Effector CD4-positive, alpha-beta T cell (primary cell): ENCODE measurements around the gene HOXD1.

ENCODE experiments used
- DNase-seq: peaks from one replicate; pipeline ENCODE4 v3.0.0-alpha.2; 2020

The HOXD1 gene

DNA sequence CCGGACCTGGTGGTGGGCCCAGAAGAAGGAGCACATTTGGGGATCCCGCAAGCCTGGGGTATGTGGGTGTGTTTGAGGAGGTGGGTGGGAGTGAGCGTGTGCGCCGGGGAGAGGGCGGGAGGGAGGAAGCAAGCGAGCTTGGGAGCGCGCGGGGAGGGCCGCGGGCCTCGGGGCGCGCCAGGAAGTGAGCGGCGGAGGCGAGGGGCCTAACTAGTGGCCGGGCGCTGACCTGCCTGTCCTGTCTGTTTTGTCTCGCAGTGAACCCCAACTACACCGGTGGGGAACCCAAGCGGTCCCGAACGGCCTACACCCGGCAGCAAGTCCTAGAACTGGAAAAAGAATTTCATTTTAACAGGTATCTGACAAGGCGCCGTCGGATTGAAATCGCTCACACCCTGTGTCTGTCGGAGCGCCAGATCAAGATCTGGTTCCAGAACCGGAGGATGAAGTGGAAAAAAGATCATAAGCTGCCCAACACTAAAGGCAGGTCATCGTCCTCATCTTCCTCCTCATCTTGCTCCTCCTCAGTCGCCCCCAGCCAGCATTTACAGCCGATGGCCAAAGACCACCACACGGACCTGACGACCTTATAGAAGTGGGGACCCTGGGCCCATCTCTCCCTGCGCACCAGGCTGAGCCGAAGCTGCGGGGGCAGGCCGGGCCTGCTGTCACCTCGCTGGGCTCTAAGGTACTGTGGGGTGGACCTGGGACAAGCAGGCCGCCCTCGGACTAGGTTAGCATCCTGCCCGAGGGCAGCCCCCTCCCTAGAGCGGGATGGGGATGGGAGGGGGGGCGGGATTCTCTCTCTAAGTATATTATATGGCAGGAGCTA, 35.9 kb upstream of the HOXD1 start:
- DNase-seq: no peak

DNA sequence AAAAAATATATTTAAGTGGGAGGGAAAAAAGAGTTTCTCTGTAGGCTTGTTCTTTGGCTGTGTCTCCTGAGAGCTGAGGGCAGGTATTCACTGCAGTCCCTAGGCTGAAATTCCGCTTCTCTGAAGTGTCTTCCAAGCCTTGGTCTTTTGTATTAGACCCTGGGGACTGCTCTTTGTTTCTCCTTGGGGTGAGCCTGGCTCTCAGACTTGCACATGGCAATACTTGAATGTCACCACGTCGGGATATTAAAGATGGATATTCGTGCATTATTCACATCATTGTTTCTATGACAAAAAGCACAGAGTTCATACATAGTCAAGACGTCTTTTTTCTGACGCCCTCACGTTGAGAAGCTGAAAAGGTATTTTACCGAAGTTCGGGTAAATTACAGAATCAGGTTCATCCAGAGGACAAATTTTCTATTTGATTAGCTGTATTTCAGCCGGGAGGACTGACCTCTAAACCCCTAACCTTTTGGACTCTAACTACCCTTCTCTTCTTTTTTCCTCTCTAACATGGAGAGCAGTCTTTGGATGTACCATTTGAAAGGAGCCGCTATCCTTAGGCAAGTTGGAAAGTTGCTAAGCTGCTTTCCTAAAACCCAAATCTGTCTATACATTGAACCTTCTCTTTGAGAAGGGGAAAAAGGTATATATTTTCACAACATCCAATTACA, 33.8 kb upstream of the HOXD1 start:
- no peak for DNase-seq

DNA sequence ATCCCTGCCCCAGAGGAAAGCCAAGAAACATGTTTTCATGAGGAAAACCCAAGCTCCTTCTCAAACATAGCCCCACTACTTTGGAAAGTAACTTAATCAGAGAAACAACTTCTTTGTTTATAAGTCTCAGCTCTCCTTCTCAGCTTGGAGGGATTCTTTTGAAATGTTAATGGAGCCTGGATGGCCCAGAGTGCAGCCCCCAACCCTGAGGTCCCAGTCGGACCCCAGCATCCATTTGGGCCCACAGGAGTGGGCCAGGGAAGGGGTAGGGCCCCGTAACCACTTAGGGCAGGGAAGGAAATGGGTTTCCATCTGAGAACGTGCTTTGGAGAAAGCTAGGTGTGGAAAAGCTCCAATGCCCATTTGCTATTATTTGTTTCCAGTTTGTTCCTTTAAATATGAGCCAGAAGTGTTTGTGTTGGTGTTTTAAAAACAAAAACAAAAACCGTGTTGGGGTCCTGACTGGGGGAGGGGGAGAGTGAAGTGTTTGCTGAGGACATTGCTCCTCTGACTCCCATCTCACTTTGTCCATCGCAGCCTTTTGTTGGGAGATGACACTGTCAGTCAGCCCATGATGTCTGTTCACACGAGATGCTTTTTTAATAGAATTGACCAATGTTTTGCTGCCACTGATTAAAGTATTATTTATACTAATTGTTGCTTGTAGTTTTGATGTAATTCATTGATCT, 33.0 kb upstream of the HOXD1 start:
- DNase-seq: no peak

DNA sequence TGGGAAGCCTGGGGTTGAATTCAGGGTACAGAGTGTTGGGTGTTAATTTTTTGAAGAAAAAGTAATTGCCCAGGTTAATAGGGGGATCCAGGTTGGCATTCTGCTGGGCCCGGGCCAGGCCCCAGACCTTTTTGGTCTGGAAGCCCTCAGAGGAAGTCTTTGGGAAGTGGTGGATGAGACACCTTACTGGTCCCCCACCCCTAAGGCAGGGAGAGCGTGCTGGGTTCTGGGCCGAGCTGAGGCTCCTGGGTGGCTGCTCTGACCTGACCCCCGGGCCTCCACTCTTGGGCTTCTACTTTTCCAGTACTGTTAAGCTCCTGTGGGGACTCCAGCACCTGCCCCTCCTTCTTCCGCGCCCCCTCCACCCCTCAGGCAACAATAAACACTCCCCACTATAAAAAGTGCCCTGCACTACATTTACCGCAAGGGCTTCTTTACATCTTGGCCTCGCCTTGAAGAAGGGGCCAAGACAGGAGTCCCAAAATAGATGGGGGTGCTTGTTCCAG, 32.1 kb upstream of the HOXD1 start:
- DNase-seq: no peak

DNA sequence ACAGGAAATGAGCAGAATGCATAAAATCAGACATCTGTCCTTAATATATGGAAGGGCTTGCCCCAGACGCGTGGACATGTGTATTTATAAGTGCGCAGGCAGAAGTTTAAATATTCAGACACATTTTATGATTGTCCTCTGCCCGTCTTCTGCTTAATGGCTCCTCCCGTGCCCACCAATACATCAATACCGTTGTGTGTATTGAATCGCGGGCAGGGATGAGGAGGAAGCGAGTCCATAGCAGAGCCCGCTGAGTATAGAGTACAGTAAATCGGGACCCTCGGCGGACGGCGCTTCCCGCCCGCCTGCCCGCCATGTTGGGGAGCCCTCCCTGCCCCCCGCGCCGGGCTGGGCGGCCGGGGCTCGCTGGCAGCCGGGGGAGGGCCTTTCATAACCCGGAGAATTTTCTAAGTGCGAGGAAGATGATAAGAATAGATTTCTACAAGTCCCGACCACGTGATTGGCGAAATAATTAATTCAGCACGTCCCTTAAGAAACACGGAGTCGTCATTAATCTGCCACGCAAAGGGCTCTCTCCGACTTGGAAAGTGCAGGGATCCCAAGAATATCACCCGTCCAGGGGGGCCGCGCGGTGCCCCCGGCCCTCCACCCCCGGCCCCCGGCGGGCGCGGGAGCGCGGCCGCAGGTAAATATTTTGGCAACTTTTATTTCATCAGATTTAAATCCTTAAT, 31.5 kb upstream of the HOXD1 start, which contains the start of gene HOXD3:
Gene HOXD3, plus strand, starts transcription at position 501 of the 692 bp plus-strand sequence. CDS start 11,808 bp downstream, outside the sequence.
- DNase-seq: no peak

DNA sequence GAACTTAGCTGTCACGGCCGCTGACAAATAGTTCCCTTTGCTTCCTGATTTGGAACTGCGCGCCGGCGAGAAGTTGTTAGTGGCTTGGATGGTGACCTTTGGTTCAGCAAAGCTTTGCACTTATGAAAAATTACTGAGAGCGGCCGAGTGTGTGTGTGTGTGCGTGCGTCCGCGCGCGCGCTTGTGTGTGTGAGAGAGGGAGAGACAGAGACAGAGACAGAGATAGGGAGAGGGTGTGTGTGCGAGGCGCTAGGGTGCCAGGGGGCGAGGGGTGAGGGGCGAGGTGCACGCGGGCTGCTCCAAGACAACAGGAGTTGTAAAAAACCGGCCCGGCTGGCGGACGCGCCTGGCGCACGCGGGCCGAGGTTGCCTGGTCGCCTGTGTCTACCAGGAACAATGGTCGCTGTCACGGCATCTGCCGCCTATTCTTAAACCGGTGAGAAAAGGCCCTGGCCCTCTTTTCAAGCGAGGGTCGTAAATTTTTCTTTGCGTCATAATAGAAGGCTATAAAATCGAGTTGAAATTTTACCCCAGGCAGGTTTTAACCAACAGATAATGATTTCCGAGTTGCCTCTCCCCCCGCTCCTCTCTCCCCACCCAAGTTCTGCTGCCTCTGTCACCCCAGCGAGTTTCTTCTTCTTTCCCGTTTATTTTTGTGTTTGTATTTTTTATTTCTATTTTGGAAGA, 30.8 kb upstream of the HOXD1 start:
- no peak for DNase-seq

DNA sequence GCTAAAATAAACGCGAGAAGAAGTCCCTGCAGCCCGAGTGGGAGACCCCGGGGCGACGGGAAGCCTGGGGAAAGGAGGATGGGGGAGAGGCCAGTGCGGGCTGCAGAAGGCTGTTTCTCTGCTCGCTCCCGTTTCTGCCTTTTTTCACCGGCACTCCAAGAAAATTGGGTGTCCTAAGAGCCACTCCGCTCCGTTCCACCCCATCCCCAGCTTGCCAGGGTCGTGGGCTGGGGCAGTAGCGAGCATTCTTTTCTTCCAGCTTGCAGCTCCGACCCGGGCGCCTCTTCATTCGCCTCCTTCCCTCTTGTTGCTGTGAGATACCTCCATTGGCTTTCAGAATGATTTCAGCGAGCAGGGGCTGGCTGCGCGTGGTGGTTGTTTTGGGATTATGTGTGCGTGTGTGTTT, 30.3 kb upstream of the HOXD1 start:
- no peak for DNase-seq

DNA sequence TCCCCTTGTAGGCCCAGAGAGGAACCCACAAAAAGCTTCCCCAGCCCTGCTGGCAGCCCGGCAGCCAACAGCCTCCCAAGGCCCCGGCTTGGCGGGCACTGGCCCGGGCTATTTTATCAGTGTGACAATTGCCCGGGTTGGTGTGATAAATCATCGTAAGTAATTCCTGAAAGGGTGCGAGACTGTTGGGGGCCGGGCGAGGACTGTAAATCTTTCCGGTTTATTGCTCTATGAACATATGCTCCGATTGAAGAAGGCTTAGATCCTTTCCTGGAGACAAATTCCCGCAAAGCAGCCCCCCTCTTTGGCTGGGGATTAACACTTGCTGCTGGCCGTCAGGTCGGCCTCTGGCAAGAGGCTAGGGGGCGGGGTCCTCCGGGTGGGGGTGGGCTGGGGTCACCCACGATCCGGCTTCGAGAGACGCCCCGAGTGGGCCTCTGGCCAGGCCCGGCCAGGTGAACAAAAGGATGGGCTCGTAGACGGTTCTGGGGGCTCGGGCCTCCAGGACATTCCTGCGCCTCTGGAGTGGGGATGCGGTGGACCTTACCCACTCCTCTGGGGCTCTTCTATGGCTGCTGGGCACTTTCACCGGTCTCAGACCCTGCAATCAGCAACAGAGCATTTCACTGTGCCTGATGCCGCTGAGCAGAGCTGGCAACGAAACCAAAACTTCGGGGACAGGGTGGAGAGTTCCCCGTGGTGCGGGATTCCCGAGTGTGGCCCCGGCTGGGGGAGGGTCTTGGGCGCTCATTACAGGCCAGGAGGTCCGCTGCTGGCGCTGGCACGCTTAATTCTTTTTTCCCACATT, 29.4 kb upstream of the HOXD1 start:
- DNase-seq: no peak

DNA sequence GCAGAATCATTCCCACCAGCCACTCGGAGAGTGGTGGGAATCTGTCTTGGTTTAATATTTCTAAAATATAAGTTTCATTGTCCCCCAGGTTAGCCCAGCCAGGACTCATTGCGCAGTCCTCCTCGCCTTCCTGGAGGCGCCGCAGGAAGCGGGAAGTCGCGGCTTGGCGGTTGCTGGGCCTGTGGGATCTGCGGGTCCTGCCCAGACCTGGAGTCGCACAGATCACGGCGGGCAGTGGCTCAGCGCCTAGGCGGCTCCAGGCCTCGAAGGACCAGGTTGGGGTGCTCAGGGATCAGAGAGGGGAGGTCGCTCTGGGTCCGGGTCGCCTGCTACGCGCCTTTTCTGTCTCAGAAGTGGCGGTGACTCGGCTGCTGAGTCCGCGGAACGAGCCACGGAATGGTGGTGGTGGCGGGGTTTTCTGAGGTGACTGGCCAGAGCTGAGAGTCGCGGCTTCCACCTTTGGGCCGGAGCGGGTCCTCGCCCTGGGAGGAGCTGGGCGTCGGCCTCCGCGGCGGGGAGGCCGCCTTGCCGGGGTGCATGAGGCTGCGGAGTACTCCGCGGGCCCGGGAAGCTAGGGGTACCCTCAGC, 28.7 kb upstream of the HOXD1 start:
- no peak for DNase-seq

DNA sequence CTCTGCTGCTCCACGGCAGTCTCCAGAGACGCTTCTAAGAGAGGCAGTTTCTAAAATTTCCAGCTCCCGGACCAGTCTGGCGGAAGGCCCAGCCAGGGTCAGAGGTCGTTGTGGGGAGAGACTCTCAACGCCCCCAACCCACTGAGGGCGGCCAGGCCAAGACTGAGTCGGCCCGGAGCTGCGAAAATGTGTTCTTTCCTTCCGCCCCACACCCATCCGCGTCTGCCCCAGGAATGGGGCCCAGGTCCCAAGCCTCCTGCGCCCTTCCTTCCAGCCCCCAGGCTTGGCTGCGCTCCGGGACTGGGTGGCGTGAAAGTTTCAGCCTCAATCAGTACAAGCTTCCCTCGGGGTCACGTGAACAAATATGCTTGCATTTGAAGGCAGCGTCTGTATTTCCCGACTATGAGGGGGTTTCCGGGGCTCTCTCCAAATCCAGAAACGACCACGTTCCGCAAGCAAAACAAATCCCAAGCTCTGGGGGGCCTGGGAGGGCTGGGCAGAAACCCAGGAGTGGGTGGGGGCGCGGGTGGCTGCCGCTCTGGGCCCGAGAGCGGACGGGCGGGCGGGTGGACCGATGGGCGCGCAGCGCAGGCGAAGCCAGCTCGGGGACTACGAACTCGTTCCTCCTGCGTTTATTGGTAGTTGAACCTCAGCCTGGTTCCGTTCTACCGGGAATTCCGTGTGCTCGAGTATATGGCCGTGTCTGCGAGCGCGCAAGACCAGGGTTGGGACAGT, 28.1 kb upstream of the HOXD1 start:
- no peak for DNase-seq

DNA sequence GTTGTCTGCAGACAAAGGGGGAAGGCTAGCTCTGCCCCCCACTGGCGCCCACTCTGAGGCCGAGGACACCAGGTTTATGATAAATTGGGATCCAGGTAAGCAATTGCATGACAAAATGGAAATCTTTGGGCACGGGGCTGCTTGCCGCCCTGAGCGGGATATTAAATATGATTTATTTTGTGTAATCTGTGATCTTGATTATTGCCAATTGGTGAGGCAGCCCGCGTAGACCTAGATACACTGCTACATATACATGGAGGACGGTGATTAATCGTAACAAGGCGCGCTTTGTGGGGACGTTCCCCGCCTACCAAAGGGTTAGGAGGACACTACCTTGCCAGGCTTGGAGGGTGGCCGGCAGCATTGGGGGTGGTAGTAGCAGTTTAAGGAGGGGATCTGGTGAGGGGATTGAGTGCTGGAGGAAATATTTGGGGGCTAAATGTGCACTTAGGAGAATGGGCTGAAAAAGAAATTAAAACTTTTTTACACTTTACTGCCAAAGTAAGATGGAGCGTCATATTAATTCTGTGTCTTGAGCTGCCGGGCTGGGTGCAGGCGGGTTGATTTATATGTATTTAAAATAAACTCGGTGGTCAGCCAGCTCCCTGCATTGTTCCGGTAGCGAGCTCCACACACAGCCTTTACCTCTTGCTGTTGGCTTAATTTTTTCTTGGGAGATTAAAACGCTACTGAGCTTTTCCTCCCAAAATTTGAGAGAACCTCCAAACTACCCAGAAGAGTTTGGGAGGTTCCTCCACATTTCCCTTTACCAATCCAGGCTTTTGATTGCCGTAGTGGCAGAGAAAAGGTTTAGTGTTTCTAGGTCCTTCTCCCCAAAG, 27.3 kb upstream of the HOXD1 start:
- DNase-seq: no peak

DNA sequence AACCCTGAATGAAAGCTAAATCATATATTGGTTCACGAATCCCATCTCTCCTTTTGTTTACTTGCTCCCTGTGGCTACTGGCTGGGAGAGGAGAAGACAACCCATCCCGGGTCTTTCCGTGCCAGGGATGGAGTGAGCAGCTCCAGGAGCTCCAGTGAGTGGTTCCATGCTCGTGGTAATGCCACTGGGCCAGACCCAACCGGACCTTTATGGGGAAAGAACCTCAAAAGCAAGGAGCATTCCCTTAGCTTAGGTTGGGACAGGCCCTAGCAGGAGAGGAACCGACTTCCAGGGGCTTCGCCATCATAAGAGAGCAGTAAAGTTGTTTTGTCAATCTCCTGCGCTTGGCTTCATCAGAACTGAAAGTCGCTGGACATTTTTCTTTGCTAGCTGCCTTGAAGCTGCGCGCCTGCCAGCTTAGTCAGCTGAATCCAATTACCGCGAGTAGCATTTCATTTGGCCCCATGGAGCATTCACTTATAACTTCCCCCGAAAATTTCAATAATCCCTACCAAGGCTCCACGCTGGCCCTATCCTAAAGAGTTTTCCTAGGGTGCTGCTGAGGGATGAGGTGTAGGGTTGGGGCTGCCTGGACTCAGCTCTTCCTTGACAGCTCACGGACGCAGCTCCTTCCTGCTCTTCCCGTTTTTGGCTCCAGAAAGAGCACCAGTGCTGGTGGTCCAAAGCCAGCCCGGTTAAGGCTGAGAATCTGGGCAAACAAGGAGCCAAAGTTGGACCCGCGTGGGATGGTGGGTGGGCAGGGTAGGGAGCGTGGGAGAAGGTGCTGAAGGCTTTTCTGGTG, 26.4 kb upstream of the HOXD1 start:
- DNase-seq: no peak

DNA sequence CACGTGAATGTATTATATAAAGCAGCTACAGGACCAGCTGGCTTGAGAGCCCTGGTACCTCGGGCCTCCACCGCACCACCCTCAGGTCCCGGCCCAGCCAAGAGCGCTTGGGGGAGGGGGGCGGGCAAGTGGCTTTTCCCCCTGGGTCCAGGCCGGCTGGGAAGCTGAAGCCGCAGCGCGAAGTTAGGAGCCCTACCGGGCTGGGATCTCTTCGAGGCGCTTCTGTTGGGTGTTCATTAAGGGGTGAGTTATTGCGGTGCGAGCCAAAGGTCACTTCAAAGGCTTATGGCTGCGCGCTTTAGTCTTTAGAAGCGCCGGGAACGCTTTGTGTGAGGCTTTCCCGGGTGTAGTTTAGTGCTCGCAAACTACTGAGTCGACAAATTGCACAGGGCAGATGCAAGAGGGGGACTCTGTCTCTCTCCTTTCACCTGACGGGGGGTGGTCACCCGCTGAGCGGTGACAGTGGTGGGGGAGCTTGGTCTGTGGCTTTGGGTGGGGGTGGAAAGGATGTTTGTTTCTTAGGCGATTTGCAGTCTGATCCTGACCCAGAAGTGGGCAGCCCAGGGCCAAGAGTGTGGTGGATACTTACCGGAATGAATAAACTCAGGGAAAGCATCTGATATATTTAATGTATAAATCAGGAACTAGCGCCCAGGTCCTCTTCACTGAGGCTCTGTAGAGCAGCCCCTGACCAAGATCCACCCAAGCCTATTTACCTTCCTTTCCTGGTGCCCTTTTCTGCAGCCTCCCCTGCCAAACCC, 25.4 kb upstream of the HOXD1 start:
- DNase-seq: no peak

DNA sequence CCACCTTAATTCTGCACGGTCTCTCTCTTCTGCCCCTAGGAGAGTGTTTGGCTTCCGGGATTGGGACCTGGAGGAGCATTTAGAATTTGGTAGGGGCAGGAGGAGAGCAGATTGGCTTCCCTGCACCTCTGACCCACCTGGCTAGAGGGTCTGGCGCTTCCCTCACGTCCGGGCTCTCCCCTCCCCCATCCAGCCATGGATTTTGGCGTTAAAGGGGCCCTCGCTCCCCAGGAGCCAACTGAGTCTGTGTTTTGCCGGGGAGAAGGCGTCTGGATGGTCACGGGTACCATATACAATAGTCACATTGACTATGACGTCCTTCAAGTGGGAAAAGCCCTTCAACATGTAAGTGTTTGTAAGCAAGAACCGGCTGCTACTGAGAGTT, 24.8 kb upstream of the HOXD1 start:
- DNase-seq: no peak

DNA sequence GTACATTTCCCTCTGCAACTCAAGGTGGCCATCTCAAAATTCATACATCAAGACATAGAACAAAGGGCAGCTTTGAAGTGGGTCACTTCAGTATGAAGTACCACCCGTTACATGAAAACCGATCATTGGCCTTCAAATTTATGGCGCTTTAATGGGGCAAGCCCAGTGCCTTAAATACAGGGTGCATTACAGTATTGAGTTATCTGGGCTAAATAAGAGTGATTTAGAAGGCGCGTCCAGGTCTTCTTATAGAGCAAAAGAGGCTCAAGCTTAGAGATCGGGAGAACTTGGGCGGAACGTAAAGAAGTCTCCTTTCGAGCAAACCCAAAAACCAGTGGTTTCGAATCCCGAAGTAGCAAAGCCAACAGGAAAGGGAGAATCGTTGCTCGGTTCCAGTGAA, 24.3 kb upstream of the HOXD1 start:
- DNase-seq: no peak

DNA sequence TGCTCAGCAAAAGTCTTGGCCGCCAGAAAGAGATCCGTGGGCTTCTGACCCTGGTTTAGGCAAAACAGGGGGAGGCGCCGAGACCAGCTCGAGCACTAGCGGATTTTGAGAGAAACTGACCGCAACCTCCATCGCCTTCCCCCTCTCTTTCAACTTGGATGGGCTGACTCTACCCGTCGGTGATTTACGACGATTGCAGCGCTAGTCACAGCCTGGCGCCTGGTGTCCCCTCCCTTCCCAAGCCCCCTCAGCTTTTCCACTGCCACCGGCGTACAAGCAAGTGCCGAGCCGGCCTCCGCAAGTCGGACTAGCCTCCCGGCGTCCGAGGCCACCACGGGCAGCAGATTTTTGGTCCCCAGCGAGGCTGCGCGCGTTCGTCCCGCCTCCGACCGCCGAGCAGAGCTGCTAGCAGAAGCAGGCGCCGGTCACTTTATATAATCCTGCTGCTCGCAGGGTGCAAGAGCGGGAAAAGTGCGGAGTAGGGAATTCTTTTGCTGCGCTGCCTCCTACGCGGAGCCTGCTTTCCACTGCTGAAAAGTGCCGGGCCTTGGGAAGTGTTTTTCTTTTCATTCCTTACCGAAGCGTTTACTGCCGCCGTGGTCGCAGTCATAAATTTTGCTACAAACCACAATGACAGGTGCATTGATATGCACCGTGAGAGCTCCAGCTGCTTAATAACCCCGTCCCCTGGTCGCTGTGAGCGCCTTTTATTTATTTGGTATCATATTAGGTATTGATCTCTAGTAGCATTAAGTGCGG, 23.7 kb upstream of the HOXD1 start:
- DNase-seq: no peak
